NCI-H2029 treated with DMSO at 0.1 percent for 48 hours (cell line): ENCODE results near the gene ZNF771.
A peak's percentile ranks its signal among the peaks of the same experiment; 100 is the strongest.

ENCODE experiments used
- DNase-seq: peaks from one replicate; lab custom pipeline; 2025; lab: John Stamatoyannopoulos, UW

Gene ZNF771

DNA sequence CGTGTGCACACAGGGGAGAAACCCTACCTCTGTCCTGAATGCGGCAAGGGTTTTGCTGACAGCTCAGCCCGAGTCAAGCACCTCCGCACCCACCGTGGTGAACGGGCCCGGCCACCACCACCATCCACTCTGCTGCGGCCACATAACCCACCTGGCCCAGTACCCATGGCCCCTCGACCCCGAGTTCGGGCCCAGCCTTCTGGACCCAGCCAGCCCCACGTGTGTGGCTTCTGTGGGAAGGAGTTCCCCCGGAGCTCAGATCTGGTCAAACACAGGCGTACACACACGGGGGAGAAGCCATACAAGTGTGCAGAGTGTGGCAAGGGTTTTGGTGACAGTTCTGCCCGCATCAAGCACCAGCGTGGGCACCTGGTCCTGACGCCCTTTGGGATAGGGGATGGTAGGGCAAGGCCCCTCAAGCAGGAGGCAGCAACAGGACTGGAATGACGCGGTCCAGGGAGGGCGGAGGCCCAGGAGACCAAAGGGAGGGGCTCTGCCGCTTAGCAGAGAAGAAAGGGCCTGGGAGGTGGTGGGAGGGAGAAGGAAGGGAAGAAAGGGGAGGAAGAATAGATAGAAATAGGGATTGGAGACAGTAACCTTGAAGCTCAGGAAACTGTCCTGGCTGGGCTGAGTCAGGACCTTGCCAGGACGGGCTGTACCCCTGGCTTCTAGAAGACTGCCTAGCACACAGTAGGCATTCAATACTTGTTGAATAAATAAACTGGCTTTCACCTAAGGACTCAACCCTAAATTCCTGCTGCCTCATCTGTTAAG, 8.6 kb upstream of the ZNF771 start:
- no peak for DNase-seq

DNA sequence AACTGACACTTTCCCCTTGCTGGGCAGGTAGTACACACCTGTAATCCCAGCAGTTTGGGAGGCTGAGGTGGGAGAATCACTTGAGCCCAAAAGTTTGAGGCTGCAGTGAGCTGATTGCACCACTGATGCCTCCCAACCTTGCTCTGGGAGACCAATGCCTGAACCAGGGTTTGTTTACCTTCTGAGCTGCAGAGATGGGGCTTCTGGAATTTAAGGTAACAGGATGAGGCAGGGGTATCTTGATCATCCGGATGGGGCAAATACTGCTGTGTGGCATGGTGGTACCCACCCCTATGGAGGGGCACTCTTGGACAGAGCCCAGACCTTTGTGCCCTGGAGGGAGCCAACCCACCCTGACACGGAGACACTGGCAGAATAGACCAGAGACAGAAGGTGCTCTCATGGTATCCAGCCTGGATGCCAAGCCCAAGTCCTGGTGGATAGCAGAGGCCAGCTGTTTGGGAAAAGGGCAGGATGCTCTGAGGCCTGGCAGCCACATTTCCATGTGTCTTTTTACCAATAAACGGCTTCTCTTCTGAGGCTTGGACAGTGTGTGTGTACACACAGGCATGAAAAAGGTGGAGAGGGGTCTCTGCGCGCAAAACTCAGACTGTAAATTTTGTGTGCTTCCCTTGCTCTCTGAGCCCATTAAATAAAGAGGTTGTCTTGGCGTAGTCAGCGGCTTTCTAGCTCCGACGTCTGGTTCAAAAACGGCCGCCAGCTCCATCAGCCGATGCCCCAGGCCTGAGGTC, 7.8 kb upstream of the ZNF771 start:
- no peak for DNase-seq

GRCh38 chr16:30401768-30402425, 5.5 kb upstream of the ZNF771 start:
- DNase-seq = no peak

- DNase-seq = no peak
Measured at GRCh38 chr16:30406795-30407101, 658 bp upstream of the ZNF771 start.

DNA sequence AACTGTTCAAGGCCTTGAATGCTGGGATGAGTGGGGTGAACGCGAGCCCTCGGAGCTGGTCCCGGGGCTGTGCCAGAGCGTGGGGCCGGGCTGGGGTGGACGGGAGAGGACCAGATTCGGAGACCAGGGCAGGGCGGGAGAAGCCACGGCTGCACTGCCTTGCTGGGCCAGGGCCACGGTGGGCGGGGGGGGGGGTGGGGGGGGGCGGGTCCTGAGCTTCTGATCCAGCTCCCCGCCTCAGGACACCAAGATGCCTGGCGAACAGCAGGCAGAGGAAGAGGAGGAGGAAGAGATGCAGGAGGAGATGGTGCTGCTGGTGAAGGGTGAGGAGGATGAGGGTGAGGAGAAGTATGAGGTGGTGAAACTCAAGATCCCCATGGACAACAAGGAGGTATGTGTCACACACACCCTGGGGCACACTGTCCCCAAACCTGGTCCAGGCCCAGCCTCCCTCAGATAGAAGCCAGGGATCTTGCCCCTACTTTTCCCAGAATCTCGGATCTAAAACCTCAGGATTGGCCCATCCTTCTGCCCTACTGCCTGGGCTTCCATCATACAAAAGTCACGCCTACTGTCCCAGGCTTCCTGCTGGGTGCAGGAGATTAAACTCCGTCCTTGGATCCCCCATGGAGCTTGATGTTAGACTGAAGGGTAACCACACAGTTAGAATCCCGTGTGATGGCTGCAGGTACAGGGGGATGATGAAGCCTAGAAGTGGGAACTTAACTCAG, 563 bp downstream of the ZNF771 start:
- no peak for DNase-seq

- DNase-seq = peak; percentile 64
Measured at GRCh38 chr16:30409125-30410060, 2.0 kb downstream of the ZNF771 start.

DNA sequence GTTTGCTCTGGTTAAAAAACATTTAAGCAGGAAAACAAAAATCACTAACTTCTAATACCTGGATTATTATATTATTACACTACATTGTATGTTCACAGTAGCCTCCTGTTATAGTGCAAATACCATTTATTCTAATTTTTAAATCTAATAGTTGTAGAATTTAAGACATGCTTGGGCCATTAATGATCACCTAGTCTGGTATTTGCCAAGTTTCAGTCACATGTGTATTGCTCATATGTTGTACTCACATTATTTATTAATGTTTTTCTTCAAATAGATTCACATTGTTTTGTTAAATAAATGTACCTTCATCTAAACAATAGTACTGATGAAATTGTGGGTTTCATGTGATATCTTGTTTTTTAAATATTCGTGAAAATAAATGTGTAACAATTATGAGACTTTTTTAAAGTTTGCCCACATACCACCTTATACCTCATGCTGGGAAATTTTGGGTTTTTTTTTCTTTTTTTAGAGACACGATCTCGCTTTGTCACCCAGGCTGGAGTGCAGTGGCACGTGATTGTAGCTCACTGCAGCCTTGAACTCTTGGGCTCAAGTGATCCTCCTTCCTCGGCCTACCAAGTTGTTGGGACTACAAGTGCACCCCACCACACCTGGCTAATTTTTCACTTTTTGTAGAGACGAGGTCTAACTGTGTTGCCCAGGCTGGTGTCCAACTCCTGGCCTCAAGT, 5.9 kb downstream of the ZNF771 start:
- no peak for DNase-seq

GRCh38 chr16:30414159-30414558, 6.8 kb downstream of the ZNF771 start:
- DNase-seq = no peak

GRCh38 chr16:30416047-30416603, 8.7 kb downstream of the ZNF771 start:
- DNase-seq = no peak

- no peak for DNase-seq
Measured at GRCh38 chr16:30416624-30417528, 9.5 kb downstream of the ZNF771 start.

DNA sequence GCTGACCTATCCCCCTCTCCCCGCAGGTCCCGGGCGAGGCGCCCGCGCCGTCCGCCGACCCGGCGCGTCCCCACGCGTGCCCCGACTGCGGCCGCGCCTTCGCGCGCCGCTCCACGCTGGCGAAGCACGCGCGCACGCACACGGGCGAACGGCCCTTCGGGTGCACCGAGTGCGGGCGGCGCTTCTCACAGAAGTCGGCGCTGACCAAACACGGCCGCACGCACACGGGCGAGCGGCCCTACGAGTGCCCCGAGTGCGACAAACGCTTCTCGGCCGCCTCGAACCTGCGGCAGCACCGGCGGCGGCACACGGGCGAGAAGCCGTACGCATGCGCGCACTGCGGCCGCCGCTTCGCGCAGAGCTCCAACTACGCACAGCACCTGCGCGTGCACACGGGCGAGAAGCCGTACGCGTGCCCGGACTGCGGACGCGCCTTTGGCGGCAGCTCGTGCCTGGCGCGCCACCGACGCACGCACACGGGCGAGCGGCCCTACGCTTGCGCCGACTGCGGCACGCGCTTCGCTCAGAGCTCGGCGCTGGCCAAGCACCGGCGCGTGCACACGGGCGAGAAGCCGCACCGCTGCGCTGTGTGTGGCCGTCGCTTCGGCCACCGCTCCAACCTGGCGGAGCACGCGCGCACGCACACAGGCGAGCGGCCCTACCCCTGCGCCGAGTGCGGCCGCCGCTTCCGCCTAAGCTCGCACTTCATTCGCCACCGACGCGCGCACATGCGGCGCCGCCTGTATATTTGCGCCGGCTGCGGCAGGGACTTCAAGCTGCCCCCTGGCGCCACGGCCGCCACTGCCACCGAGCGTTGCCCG, 10.3 kb downstream of the ZNF771 start:
- DNase-seq = peak; percentile 58

- no peak for DNase-seq
Measured at GRCh38 chr16:30418350-30419181, 11.2 kb downstream of the ZNF771 start.

DNA sequence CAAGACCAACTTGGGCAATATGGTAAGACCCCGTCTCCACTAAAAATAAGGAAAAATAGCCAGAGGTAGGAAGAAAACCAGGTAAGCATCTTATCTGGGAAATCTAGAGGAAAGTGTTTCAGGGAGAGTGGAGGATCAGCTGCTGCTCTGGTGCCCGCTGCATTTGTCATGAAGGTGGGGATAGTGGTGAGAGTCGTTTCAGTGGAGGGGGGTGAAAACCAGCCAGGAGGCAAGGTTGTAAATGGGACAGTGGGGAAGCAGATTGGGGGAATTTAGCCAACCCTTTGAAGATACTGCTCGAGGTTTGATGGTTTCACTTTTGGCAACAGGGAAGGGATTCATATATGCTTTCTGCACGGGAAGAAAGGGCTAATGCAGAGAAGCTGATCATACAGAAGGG, 13.6 kb downstream of the ZNF771 start:
- no peak for DNase-seq

DNA sequence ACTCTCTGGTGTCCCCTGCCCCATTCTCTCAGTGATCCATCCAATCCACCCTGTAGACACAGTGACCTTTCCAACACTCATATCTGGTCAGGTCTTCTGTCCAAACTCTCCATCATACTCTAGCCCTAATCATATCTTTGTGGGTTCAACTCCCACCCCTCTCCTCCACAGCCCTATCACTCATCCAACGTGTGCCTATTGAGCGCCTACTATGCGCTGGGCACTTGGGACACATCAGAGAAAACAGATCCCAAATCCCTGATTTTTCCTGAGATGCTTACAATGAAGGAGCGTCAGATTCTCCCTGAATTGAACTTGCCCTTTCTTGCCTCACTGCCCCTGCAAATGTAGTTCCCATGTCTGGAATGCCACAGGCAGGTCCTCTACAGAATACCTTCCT, 20.6 kb downstream of the ZNF771 start:
- no peak for DNase-seq

DNA sequence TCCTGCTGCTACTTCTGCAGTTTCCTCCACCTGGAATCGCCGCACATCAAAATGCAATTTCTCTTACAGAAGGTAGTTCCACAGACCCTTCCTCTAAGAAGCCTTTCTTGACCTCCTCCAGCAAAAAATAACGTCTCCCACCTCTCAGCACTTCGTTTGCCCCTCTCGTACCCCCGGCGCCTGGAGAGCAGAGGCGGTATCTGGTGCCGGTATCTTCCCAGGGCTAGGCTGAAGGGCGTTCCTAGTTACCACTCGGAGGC, 21.9 kb downstream of the ZNF771 start:
- peak; percentile 10 for DNase-seq

- DNase-seq = peak; percentile 99
Measured at GRCh38 chr16:30429678-30430427, 22.4 kb downstream of the ZNF771 start, which contains the start of gene DCTPP1. Gene DCTPP1, minus strand, starts transcription at chr16:30430030. Its CDS starts 50 bp downstream, at chr16:30429980.

GRCh38 chr16:30430428-30430970, 23.1 kb downstream of the ZNF771 start:
- no peak for DNase-seq
